K562 (cell line): ENCODE data around the gene CAMK1D. TPM values are rescaled to one million over a fixed set of nuclear protein-coding genes. Genes with fewer than 3 reads are reported as not detected.

ENCODE experiments used
- ATAC-seq: fragments of 200-7000 bp; cut with Tn5 transposase; 3 replicates; pipeline ENCODE4 v1.9.1; 2020; ENCODE audit warnings: moderate library complexity
- BruUV-seq: library from RNA; stranded (reverse); fragments of 400-500 nt; replicated peaks from 2 replicates; lab custom pipeline; 2021; lab: Mats Ljungman, UMichigan
- CTCF ChIA-PET: fragments of 300-600 bp; formaldehyde crosslinking; extraction: SDS; loops from one replicate; lab custom pipeline; 2021; ENCODE audit warnings: low intra/inter-chr PET ratio; lab: Yijun Ruan, JAX
- POLR2A ChIA-PET: fragments of 300-600, 350-650 bp; sonication (Branson Sonifier 250); formaldehyde crosslinking; extraction: SDS; loops from one replicate; lab custom pipeline; 2021; ENCODE audit warnings: antibody characterized with exemption, inconsistent platforms; lab: Yijun Ruan, JAX
- DNase-seq, 4 experiments: peaks; one replicate each; pipeline versions ENCODE4 v3.0.0 to v3.0.0-alpha.2; 2011 to 2018; ENCODE audit warnings: low spot score in 3 of 4, mixed read lengths in 3 of 4; ENCODE audit errors: extremely low read depth in 1 of 4
- FAIRE-seq: peaks from 2 replicates; lab custom pipeline; 2011; peaks lifted over from hg19 to GRCh38; lab: Jason Lieb, UNC
- H2AFZ ChIP-seq: 2 replicates; pipeline ENCODE4 v1.6.0; 2011; ENCODE audit warnings: low read depth, low read length, control low read depth, inconsistent platforms
- H3K27ac ChIP-seq: fragments of 200-600 bp; 3 replicates; pipeline ENCODE4 v1.8.0; 2011; ENCODE audit warnings: low read depth, mild to moderate bottlenecking, control low read depth, inconsistent platforms, low read length, moderate library complexity, mixed read lengths; ENCODE audit errors: extremely low read depth
- H3K27me3 ChIP-seq, 2 experiments: fragments of 300-600 bp in 1 of 2; 2 replicates in 1 of 2; 3 replicates in 1 of 2; pipeline versions ENCODE4 v1.6.0 to v1.8.0; 2011; ENCODE audit warnings: inconsistent platforms in 2 of 2, low read length in 2 of 2, mild to moderate bottlenecking in 1 of 2, mixed read lengths in 1 of 2, moderate library complexity in 1 of 2; ENCODE audit not compliant: control insufficient read depth in 2 of 2, insufficient read depth in 2 of 2
- H3K36me3 ChIP-seq: fragments of 300-600 bp; 3 replicates; pipeline ENCODE4 v1.8.0; 2011; ENCODE audit warnings: mild to moderate bottlenecking, low read length, inconsistent platforms; ENCODE audit not compliant: control insufficient read depth, insufficient read depth
- H3K4me1 ChIP-seq, 2 experiments: fragments of 200-600 bp in 1 of 2; replicated peaks in 1 of 2; 2 replicates in 1 of 2; 3 replicates in 1 of 2; pipeline versions ENCODE4 v1.5.1 to v1.8.0; 2011; ENCODE audit warnings: inconsistent platforms in 2 of 2, low read length in 2 of 2, mild to moderate bottlenecking in 1 of 2, mixed read lengths in 1 of 2, moderate library complexity in 1 of 2; ENCODE audit not compliant: control insufficient read depth in 2 of 2, insufficient read depth in 2 of 2
- H3K4me2 ChIP-seq: 2 replicates; pipeline ENCODE4 v1.6.1; 2011; ENCODE audit warnings: low read length, control low read depth, inconsistent platforms, mixed read lengths; ENCODE audit not compliant: insufficient read depth
- H3K4me3 ChIP-seq: fragments of 200-600 bp; sonication (generic), shearing (Covaris generic); 2 replicates; pipeline ENCODE4 v1.5.1; 2016; ENCODE audit warnings: control low read depth, inconsistent platforms
- H3K79me2 ChIP-seq: fragments of 200-600 bp; 3 replicates; pipeline ENCODE4 v1.8.0; 2011; ENCODE audit warnings: low read length, inconsistent platforms; ENCODE audit not compliant: control insufficient read depth, insufficient read depth
- H3K9ac ChIP-seq, 2 experiments: 2 replicates each; pipeline versions ENCODE4 v1.6.0 to v1.6.1; 2011; ENCODE audit warnings: low read depth in 2 of 2, low read length in 2 of 2, control low read depth in 1 of 2, inconsistent platforms in 1 of 2, mild to moderate bottlenecking in 1 of 2, mixed read lengths in 1 of 2; ENCODE audit not compliant: insufficient read depth in 1 of 2
- H3K9me1 ChIP-seq: one replicate; pipeline ENCODE4 v1.6.0; 2011; ENCODE audit warnings: inconsistent platforms, mild to moderate bottlenecking, low read length, moderate library complexity; ENCODE audit not compliant: control insufficient read depth, insufficient read depth
- H3K9me3 ChIP-seq: replicated peaks from 2 replicates; pipeline ENCODE4 v1.5.1; 2011; ENCODE audit warnings: low read depth, low read length, inconsistent platforms; ENCODE audit not compliant: control insufficient read depth, insufficient read depth
- H4K20me1 ChIP-seq: replicated peaks from 2 replicates; pipeline ENCODE4 v1.6.1; 2011; ENCODE audit warnings: low read length, inconsistent platforms, mixed read lengths; ENCODE audit not compliant: control insufficient read depth, insufficient read depth
- DPF2 ChIP-seq: fragments of 450-650 bp; IDR thresholded peaks from 2 replicates; pipeline ENCODE4 v1.6.1; 2016
- HNRNPL ChIP-seq: fragments of 200-400 bp; formaldehyde crosslinking; IDR thresholded peaks from 2 replicates; pipeline ENCODE4 v1.6.1; 2017; ENCODE audit warnings: low read depth, mild to moderate bottlenecking, low read length
- KLF10 ChIP-seq: fragments of 250-450 bp; sonication (Bioruptor Pico); IDR thresholded peaks from 2 replicates; pipeline ENCODE4 v1.6.1; 2021; ENCODE audit warnings: matching md5 sums
- RAD21 ChIP-seq, 2 experiments: fragments of 250-450 bp in 1 of 2; fragments of 450-650 bp in 1 of 2; sonication (Bioruptor Pico) in 1 of 2; formaldehyde crosslinking in 1 of 2; IDR thresholded peaks in 1 of 2; conservative IDR thresholded peaks in 1 of 2; 2 replicates each; pipeline versions ENCODE4 v1.4.0 to v1.8.0; 2020 to 2022; ENCODE audit warnings: mild to moderate bottlenecking in 2 of 2, moderate library complexity in 1 of 2
- SMC3 ChIP-seq: conservative IDR thresholded peaks from 2 replicates; pipeline ENCODE4 v1.6.1; 2011; ENCODE audit warnings: low read depth, low read length, improper control_type of control experiment; ENCODE audit not compliant: insufficient read depth
- ZNF785 ChIP-seq: fragments of 250-450 bp; sonication (Bioruptor Pico); IDR thresholded peaks from 2 replicates; pipeline ENCODE4 v1.4.0; 2020; ENCODE audit warnings: mild to moderate bottlenecking
- WGBS: fragments of 100-300 bp; shearing (Covaris generic); methylation state at CpG from one replicate; pipeline ENCODE4 v1.1.6; 2016; ENCODE audit warnings: low coverage, mixed read lengths; ENCODE audit not compliant: insufficient coverage; ENCODE audit errors: missing lambda C conversion rate; 5-methylcytosine and 5-hydroxymethylcytosine counted together
- in situ Hi-C: fragments of 300-500 bp; cut with MboI; formaldehyde crosslinking; loops from 4 replicates; pipeline ENCODE4 v1.15.0; 2018; ENCODE audit warnings: inconsistent platforms, mixed read lengths
- intact Hi-C: fragments of 100-400 bp; cut with micrococcal nuclease; formaldehyde crosslinking; loops from 2 replicates; pipeline ENCODE4 v1.14.2; 2022
- polyA plus RNA-seq, 8 experiments: library from polyadenylated mRNA; depleted of rRNA in 4 of 8; stranded (reverse) in 5 of 8; unstranded in 3 of 8; fragments of >200 nt; fragmentation: Nextera tagmentation in 2 of 8; fragmentation: Illumina TruSeq in 1 of 8; extraction: Ambion mirVana in 2 of 8; extraction: Trizol in 1 of 8; gene quantifications; 2 replicates each; pipeline versions ENCODE4 v1.2.1 to v1.2.3, GENCODE V29; 2011 to 2014; ENCODE audit warnings: inconsistent platforms in 1 of 8, missing spikeins in 1 of 8
- total RNA-seq, 7 experiments: library from RNA; depleted of rRNA in 6 of 7; stranded (reverse); fragments of >200 nt in 6 of 7; fragmentation: Illumina TruSeq in 2 of 7; extraction: Trizol in 2 of 7; gene quantifications; 2 replicates each; pipeline versions ENCODE4 v1.2.1 to v1.2.3, GENCODE V29; 2011 to 2021; ENCODE audit warnings: low replicate concordance in 1 of 7
- TF ChIP-seq, protein P1 (sequence below): fragments of 450-650 bp; IDR thresholded peaks from 2 replicates; pipeline ENCODE4 v1.6.1; 2018; ENCODE audit not compliant: partially characterized antibody
- TF ChIP-seq, protein P2 (sequence below): fragments of 450-650 bp; formaldehyde crosslinking; IDR thresholded peaks from 2 replicates; pipeline ENCODE4 v1.4.0; 2020; ENCODE audit warnings: mild to moderate bottlenecking, moderate library complexity

The CAMK1D gene
- total and polyA plus RNA-seq, 9 of the 15 experiments (the other 6 are each of a cell fraction or from before 2014, with no cell fraction given): 0.12 to 0.24 (median 0.20) TPM; not detected in 5

DNA sequence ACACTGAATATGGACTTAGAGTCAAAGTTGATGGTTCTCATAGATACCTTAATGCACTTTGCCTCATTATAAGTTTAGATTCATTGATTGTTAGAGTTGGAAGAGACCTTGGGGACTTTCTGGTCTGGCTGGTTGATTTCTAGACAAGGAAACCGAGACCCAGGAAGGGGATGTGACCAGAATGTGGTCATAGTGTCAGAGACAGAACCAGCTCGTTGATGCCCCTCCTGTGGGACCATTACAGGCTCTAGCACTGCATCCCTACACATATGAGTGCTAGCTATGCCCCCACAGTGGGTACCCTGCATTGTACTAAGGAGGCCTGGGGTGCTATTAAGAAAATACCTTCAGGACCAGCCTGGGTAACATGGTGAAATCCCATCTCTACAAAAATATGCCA is 306.6 kb downstream of the CAMK1D start:
- no peak overlapping the region for H3K4me3 ChIP-seq
- no peak for ATAC-seq
- FAIRE-seq: no peak
- POLR2A ChIA-PET: interaction anchor here (1.0 to 1.3 kb wide), 4 partner anchors 10 to 225 kb away, joined by 3 to 4 read pairs (median 3); no protein-coding TSS in a partner anchor
- H3K4me2 ChIP-seq: no peak overlapping the region
- H2AFZ ChIP-seq: no peak overlapping the region
- H3K27me3 ChIP-seq: peaks cover 2 to 9% of the 10 kb centered on the region in 2 experiments; a peak in 3 of 5 replicates
- no peak overlapping the region for H3K27ac ChIP-seq
- intact Hi-C loops (loop anchor here (1.0 kb wide), 1 partner anchor 392 kb away; no protein-coding TSS in a partner anchor), in situ Hi-C loops (no loop called here)
- no TSS peak for BruUV-seq
- no peaks in the 10 kb centered on the region for H3K9me3 ChIP-seq
- H3K36me3 ChIP-seq: no peaks in the 10 kb centered on the region
- CTCF ChIA-PET: interaction anchor here (1.0 to 1.3 kb wide), 3 partner anchors 392 to 441 kb away, joined by 3 to 6 read pairs (median 5); no protein-coding TSS in a partner anchor
- 7% methylated on average over 2 of the region's 2 CpGs for WGBS
- DNase-seq: no peak
- H3K9ac ChIP-seq: no peak overlapping the region
- H4K20me1 ChIP-seq: no peaks in the 10 kb centered on the region
- no peaks in the 10 kb centered on the region for H3K79me2 ChIP-seq
- no peaks in the 10 kb centered on the region for H3K4me1 ChIP-seq
- no peaks in the 10 kb centered on the region for H3K9me1 ChIP-seq
- no peak for TF ChIP-seq RAD21 (CRISPR knock-in tag; conservative IDR thresholded peaks at IDR 0.05 in 1 of 2, IDR thresholded peaks at IDR 0.05 in 1 of 2)
- no peak for TF ChIP-seq DPF2
- TF ChIP-seq ZNF785 (CRISPR knock-in tag): no peak

DNA sequence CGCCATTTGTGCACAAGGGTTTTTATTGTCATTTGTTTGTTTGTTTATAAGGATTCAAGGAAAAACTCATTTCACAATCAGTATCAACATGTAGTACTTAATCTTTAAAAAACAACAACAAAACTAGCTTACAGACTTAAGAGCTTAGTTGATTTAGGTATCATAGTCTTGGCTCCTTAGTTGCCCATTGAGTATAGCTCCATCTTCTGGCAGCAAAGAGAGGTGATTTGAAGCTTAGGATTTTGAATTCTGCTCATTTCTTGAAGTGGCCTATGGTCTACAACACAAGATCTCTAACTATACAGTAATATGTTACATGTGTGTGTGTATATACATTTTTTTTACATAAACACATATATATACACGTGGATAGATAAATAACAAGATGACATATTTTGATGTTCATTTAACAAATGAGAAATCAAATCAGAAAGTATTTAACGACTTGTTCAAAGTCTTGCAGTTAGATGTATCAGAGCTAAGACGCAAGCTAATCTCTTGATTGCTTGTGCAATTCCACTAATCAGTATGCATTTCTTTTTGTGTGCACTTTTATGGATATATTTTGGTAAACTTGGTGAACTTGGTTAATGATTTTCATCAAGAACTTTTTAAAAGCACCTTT is 307.3 kb downstream of the CAMK1D start:
- peak; percentile 76 for ATAC-seq
- Histone ChIP-seq H4K20me1 (no peaks in the 10 kb centered on the region), H3K36me3 (no peaks in the 10 kb centered on the region), H3K4me3 (no peak overlapping the region), H3K4me2 (no peak overlapping the region), H3K9ac (no peak overlapping the region), H3K79me2 (no peaks in the 10 kb centered on the region), H3K4me1 (no peaks in the 10 kb centered on the region), H3K27me3 (peaks cover 0 to 4% of the 10 kb centered on the region in 2 experiments; a peak in 1 of 5 replicates), H3K27ac (no peak overlapping the region), H3K9me3 (no peaks in the 10 kb centered on the region), H3K9me1 (no peaks in the 10 kb centered on the region), H2AFZ (no peak overlapping the region)
- ChIA-PET POLR2A (interaction anchor here (1.0 to 1.3 kb wide), 3 partner anchors 10 to 16 kb away, joined by 3 to 4 read pairs (median 3); no protein-coding TSS in a partner anchor), CTCF (interaction anchor here (1.0 to 1.3 kb wide), 3 partner anchors 393 to 442 kb away, joined by 3 to 6 read pairs (median 5); no protein-coding TSS in a partner anchor)
- FAIRE-seq: peak; percentile 83
- in situ Hi-C loops (no loop called here), intact Hi-C loops (loop anchor here (1.0 kb wide), 1 partner anchor 392 kb away; no protein-coding TSS in a partner anchor)
- DNase-seq: peak; percentile 30 to 37 (median 35)
- WGBS: 6% methylated on average over 4 of the region's 4 CpGs
- BruUV-seq: no TSS peak
- peak; percentile 47 to 77; a peak in 3 of 4 replicates for TF ChIP-seq RAD21 (CRISPR knock-in tag; conservative IDR thresholded peaks at IDR 0.05 in 1 of 2, IDR thresholded peaks at IDR 0.05 in 1 of 2)
- no peak for TF ChIP-seq HNRNPL
- TF ChIP-seq KLF10: no peak
- TF ChIP-seq, protein P1, sequence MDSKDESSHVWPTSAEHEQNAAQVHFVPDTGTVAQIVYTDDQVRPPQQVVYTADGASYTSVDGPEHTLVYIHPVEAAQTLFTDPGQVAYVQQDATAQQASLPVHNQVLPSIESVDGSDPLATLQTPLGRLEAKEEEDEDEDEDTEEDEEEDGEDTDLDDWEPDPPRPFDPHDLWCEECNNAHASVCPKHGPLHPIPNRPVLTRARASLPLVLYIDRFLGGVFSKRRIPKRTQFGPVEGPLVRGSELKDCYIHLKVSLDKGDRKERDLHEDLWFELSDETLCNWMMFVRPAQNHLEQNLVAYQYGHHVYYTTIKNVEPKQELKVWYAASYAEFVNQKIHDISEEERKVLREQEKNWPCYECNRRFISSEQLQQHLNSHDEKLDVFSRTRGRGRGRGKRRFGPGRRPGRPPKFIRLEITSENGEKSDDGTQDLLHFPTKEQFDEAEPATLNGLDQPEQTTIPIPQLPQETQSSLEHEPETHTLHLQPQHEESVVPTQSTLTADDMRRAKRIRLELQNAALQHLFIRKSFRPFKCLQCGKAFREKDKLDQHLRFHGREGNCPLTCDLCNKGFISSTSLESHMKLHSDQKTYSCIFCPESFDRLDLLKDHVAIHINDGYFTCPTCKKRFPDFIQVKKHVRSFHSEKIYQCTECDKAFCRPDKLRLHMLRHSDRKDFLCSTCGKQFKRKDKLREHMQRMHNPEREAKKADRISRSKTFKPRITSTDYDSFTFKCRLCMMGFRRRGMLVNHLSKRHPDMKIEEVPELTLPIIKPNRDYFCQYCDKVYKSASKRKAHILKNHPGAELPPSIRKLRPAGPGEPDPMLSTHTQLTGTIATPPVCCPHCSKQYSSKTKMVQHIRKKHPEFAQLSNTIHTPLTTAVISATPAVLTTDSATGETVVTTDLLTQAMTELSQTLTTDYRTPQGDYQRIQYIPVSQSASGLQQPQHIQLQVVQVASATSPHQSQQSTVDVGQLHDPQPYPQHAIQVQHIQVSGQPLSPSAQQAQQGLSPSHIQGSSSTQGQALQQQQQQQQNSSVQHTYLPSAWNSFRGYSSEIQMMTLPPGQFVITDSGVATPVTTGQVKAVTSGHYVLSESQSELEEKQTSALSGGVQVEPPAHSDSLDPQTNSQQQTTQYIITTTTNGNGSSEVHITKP: no peak
- TF ChIP-seq, protein P2, sequence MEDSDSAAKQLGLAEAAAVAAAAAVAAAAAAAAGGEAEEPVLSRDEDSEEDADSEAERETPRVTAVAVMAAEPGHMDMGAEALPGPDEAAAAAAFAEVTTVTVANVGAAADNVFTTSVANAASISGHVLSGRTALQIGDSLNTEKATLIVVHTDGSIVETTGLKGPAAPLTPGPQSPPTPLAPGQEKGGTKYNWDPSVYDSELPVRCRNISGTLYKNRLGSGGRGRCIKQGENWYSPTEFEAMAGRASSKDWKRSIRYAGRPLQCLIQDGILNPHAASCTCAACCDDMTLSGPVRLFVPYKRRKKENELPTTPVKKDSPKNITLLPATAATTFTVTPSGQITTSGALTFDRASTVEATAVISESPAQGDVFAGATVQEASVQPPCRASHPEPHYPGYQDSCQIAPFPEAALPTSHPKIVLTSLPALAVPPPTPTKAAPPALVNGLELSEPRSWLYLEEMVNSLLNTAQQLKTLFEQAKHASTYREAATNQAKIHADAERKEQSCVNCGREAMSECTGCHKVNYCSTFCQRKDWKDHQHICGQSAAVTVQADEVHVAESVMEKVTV (CRISPR knock-in tag): no peak
- 0 out of 2 replicates have a peak, but pooled peaks have one; percentile 23 for TF ChIP-seq SMC3
